SKM-1 (cell line): ENCODE data around the gene CRHR1.

ENCODE experiments used
- DNase-seq: peaks from one replicate; lab custom pipeline; 2025; ENCODE audit not compliant: unreplicated experiment; lab: John Stamatoyannopoulos, UW

Gene CRHR1

DNA sequence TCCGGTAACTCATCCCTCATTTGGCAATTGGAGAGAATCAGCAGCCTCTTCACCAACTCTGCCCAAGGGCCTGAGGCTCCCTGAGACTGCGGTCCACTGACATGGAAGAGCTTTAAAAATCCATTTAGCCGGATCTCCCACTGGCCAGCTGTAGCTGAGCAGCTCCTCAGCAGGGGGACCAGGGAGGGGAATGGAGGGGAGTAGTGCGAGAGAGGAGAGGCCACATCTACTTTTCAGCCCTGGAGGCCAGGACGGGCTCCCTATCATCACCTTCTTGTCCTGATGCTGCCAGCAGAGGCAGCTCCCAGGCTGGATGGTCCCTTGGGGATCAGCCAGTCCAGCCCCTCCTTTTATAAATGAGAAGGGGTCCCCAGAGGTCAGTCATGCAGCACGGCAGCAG lies 35.5 kb downstream of the CRHR1 start:
- DNase-seq = no peak

DNA sequence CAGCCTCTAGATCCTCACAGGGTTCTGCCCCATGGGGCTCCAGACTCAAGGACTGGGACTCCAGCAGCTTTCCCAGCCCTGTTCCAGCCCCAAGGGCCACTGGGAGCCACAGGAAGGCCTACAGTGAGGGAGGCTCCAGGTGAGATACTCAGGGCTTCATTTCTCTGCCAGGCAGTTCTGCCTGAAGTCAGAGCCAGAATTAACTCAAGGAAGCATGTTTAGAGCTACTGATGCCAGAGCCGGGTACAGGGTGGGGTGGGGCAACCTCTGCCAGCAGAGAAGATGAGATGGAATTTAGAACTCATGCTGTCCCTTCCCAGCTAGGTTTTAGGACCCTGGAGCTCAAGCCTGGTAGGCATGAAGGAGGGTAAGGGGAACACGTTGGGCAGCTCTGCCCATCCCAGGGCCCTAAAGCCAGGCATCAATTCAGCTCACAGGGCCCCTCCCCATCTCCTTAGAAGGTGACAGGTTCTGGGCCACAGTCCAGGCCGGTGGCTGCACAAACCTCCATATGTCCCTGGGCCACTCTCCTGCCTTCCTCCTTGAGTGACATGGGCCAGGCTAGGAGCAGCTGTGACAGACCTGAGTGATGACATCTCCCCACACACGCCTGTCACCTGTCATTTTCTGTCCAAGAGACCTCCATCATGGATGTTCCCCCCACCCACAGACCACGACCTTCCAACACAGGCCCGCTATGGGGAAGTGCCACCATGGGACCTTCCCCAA lies 36.1 kb downstream of the CRHR1 start:
- DNase-seq = no peak

DNA sequence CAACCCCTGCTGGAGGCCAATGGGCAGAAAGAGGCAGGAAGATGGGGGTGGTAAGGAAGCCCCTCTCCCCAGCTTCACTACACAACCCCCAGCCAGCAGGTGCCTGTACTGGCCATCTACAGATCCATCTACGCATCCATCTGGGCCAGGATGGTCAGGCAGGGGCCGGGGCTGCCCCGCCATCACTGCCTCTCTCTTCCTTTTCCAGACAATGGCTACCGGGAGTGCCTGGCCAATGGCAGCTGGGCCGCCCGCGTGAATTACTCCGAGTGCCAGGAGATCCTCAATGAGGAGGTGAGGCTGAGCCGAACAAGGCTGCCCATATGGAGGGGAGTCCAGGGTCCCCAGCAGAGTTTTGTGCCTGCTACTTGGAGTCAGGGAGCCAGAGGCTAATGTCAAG lies 37.0 kb downstream of the CRHR1 start:
- DNase-seq = no peak

DNA sequence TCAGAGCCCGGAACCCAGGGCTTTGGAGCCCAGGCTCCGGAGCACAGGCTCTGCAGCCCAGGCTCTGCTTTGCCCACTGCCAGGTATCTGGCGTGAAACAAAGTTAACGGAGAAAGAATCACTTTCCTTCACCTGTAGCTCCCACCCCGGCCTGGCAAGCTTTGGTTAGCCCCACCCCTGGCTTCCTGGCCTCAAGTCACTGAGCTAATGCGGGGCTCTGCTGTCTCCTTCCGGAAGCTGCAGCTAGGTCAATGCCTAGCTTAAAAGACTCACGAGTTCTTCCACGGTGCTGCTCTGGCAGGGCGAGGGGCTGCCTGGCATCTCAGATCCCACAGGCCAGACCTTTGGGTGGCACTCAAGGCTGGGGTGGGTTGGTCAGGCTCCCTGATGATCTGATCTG lies 39.5 kb downstream of the CRHR1 start:
- DNase-seq = no peak

DNA sequence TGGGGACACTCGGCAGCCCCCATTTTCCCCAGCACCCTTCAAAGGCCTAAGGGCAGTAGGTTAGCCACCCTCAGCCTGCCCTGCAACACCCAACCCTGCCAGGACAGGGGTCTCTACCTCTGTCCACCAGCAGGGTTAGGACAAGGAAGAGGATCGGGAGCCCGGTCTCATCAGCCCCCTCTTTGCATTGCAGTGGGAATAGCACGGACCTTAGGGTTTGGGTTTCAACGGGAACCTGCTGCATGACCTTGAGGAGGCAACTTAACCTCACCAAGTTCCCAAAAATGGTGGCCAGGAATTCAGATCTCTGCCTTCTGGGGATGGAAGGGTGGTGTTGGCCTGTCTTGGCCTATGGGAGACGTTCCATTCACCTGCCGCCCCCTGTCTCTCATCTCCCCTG lies 40.4 kb downstream of the CRHR1 start:
- DNase-seq = no peak

DNA sequence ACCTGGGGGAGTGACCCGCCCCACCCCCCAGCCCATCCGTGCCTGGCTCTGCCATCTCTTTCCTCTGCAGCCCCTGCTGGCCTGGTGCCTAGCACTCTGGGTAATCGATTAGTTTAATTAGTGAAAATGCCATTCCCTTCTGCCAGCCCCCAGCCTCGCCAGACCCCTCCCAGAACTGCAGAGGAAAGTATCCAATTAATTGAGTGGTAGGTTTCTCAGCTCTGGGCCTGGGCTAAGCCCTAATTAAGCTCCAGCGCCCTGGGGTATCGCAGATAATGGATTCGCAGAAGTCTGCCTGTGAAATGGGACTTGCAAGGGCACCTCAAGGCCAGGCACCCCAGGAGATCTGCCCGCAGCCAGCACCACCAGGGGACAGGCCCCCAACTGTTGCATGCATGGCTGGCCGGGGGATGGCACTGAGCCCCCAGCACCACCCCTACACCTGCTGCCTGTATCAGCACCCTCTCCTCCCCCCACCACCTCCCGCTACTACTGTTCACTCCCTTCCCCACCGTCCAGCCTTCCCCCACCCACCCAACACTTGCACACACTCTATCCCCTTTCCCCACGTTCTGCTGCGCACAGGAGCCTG lies 40.9 kb downstream of the CRHR1 start:
- no peak for DNase-seq

DNA sequence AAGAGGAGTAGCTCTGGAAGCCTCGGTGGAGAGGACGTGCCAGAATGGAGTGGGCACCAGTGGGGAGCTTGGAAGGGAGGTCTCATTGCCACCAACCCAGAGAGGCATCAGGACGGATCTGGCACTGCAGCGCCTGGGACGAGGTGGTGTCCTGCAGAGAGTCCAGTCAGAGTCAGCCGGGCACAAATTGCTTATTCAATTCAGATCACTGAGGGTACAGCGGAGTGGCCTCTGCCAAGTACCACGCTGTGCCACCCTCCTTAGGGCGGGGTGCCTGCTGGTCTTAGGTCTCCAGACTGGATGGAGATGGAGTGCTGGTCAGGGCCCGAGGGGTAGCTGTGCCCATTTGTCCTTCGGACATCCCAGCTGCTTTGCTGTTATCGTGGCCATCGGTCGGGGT lies 41.7 kb downstream of the CRHR1 start:
- DNase-seq = no peak

DNA sequence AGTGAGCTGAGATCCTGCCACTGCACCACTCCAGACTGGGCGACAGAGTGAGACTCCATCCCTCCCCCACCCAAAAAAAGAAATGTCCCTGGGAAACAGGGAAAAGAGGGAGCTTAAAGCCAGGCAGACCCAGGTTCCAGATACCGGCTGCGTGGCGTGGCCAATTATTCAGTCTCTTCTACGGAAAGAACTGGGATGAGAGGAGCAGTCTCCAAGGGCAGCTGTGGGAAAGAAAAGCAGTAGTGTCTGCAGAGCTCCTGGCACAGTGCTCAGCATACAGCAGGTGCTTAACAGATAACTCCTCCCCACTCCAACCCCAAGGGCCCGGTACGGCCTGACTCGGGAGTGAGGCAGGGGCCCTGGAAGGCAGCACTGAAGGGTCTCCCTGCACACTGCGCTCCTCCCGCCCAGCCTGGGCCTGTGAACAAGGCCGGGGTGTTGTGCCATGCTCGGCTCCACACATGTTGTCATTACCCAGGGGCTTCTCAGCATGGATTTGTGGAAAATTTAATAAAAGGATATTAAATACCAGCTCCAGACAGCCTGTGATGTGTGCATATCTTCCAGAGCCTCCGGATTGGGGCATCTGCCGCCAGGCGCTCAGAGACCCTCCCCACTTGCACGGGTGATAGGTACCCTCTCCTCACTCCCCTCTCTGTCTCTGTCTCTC lies 42.9 kb downstream of the CRHR1 start:
- no peak for DNase-seq

DNA sequence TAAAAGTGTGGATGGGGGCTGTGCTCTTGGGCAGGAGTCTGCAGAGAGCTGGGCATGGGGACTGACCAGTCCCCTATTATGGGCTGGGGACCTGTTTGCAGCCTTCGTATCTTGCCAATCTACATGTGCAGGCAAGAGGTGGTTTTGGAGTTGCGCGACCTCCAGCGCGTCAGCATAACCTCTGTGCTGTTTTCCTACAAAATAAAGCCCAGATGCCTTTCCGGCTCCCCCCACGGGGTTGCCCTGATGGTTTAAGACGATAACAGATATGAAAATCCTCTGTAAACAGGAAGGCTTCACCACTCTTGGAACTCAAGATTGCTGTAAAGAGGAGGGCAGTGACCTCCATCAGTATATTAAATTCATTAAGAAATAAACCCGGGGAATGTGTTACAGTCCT lies 44.1 kb downstream of the CRHR1 start:
- DNase-seq = no peak

DNA sequence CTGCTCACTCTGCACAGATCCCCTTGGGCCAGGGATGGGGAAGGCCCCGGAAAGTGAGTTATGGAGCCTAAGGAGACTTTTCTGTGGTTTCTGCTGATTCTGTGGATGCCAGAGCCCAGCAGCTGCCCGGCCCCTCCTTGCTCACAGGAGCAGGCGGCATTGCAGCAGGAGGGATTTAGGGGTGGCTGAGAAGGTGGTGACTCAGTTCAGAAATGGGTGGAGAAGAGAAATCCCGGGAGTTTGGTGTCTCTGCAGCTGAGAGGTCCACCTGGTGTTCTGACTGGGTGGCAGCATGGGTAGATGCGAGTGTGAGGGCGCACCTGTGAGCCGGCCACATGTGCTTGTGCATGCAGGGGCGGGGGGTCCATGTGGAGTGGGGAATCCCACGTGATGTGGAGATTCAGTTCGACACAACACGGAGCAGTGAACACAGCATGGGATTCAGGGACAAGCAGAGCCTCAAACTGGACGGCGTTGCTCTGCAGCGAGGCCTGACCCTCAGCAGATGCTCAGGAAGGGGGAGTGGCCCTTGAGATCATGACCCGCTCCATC lies 44.5 kb downstream of the CRHR1 start:
- no peak for DNase-seq

DNA sequence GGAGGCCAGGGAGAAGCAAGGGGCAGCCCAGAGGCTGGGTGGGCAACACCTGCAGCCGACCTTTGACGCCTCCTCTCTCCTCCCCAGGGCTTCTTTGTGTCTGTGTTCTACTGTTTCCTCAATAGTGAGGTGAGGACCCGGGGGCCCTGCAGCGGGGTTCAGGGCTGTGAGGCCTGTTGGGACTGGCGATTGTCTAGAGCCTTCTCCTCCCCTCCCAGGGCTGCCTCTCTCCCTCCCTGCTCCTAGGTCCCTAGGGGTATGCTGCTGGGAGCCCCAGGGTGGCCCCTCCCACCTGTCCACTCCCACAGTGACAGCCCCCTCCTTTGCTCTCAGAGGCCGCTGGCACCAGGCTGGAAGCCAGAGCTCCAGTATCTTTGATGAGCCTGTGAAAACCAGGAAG lies 49.8 kb downstream of the CRHR1 start:
- DNase-seq = no peak

DNA sequence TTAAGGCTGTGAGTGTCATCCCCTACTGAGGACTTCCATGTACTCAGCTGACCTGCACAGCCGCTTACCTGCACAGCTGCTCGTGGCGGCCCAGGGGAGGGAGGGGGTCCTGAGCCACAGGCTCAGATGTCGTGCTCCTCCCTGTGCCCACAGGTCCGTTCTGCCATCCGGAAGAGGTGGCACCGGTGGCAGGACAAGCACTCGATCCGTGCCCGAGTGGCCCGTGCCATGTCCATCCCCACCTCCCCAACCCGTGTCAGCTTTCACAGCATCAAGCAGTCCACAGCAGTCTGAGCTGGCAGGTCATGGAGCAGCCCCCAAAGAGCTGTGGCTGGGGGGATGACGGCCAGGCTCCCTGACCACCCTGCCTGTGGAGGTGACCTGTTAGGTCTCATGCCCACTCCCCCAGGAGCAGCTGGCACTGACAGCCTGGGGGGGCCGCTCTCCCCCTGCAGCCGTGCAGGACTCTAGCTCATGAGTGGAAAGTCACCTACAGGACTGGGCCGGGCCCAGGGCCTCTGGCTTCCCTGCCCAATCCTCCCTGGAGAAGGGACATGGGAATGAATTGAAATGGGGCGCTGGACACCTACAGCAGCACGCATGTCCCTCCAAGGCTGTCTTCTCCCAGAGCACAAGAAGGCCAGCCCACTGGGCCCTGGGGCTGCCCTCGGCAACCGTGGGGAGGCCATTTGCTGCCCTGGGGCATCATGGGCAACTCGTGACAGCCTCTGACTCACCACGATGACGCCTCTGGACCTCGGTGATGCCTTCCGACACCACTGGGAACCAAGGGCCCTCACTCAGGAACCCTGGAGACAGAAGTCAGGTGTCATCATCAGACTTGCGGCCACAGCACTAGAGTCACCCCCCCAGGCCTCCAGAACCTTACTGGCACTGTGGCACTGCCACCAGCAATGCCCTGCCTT lies 50.6 kb downstream of the CRHR1 start:
- DNase-seq = no peak

DNA sequence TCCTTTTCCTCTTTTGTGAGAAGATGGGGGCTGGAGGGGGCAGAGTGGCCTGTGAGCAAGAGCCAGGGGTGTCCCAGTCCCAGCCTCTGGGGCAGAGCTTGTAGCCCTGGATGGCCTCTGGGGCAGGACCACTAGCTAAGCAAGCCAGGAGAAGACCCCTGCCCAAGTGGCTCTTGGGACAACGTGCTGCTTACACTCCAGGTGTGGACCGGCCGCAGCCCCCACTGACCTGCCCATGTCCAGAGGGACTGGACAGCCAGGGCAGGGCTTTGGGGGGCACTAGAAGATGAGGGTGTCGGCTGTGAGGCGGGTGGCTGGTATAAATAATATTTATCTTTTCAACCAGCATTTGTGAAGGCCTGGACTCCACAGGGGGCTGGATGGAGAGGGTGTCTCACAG lies 51.4 kb downstream of the CRHR1 start:
- DNase-seq = no peak

DNA sequence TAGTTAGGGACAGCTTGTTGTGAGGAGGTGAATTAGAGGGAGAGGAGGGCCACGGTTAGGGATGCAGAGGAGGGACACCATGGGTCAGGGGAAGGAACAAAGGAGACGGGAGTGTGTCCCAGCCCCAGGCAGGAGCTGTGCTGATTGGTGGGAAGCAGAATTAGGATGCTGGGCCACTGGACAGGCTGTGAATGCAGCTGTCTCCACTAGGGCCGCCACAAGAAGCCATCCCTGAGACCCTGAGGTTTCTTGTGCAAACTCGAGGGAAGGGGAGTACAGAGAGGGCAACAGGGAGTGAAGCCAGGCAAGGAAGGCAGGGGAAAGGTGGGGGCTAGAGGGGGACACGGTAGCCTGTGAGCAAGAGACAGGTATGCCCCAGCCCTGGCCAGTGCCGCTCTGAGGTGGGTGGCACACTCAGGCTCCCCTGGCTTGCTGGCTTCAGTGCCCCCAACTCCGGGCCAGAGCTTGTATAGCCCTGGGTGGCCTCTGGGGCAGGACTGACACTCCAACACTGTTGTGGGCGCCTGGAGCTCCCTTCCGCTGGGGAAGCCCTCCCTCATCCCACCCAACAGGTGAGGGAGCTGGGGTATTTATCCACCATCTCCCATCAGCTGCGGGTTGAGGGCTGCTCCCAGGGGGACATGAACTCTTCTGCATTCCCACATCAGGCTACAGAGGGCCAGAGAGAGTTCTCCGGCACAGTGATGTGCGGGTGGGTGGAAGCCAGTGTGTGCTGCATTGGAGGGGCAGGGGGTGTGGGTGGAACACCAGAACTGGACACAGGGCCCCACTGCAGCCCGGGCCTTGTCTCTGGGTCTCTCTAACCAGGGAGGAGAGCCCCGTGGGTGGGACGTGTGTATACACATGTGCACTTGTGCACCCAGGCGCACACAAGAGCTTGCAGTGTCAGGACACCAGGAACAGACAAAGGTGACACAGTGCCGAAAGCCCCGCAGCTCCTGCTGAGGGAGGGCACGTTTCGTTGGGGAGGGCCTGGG lies 52.2 kb downstream of the CRHR1 start:
- no peak for DNase-seq

DNA sequence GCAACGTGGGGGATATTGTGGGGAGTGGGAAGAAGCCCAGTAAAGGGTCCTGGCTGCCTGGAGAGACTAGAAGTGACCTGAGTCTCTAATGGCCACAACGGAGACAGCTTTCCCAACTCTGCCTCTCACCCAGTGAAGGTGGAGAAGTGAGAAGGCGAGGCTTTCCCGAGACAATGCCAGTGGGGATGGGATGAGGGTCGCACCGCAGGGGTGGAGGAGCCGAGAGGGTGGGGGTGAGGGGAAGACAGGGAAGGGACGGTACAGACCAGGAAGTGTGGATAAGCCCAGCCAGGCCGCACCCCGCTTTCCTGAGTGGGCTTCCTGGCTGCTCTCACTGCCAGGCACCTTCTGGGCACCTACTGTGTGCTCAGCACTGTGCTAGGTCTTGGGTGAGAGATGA lies 53.1 kb downstream of the CRHR1 start:
- DNase-seq = no peak

DNA sequence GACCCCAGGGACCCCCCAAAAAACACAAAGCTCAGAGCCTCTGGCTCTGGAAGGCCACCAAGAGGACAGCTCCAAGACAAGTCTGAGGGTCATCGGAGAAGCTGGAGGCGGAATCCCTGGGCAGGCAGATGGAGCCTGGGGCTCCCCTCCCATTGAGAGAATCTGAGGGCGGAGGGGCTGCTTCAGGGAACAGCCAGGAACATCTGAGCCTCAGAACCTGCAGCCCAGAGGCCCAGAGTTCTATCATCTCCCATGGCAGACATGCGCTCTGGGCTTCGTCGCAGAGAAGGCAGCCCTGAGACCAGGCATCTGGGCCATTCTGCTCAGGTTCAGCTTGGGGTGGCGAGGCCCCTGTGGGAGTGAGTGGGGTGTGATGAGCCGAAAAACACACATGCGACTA lies 53.5 kb downstream of the CRHR1 start:
- DNase-seq = no peak

DNA sequence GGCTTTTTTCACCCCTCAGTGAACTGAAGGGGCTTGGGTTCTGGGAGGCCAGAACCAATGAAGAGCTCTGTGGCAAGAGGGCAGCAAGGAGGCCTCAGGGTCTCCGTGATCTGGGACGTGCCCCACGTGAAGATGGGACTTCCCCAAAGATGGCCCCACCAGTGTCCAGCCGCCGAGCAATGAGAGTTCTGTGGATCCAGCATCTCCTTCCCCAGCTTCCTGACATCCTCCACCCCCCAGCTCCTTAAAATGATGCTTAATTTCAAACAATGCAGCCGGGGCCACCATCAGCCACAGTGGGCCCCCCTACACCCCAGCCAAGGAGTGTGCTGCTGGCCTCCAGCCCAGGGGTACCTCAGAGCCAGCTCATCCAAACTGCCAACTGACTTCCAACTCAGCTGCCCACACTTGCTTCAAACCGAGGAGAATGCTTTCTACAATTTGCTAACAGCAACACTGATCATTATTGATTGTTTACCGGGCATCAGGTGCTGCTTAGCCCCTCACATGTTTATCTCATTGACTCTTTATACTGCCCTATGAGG lies 54.7 kb downstream of the CRHR1 start:
- DNase-seq = no peak

DNA sequence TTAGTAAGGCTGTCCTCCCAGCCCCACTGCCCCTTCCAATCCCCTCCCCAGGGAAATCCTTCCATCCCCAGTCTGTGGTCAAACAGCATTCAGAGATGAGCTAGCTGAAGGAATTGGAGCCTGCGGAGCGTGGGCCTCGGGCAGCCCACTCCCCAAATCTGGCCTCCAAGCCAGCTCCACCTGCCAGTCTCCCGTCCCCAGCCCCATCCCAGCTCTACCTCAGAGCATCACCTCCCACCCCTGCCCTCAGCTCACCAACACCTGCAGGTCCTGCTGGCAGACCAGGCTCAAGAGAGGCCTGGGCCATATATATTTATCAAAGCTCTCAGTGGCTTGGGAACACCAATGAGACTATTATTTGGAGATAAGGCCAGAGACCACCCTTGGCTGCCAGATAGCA lies 55.3 kb downstream of the CRHR1 start:
- no peak for DNase-seq

DNA sequence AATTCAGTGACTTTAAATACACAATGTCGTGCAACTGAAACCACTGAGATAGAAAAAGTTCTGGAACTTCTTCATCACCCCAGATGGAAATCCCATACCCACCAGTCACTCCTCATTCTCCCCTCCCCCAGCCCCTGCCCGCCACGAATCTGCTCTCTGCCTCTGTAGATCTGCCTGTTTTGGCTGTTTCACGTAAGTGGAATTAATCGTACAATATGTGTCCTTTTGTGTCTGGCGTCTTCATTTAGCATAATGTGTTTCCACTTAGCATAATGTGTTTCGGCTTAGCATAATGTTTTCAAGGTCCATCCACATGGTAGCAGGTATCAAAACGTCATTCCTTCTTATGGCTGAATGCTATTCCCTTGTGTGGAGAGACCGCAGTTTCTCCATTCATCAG lies 57.1 kb downstream of the CRHR1 start:
- no peak for DNase-seq
